ENCODE results near the gene TTN.

The TTN gene

GRCh38 chr2:178542569-178542968 lies 264.7 kb downstream of the TTN start:
- Mint-ChIP-seq H3K4me1 (no peaks in the 10 kb centered on the region), H3K27me3 (ENCODE audit: low read depth) (no peaks in the 10 kb centered on the region)
- TF ChIP-seq CTCF (IDR thresholded peaks at IDR 0.05; ENCODE audit: unreplicated experiment in 3 of 3) = no peak

GRCh38 chr2:178542161-178542560 lies 265.1 kb downstream of the TTN start:
- H3K27ac Mint-ChIP-seq = no peak overlapping the region
- H3K36me3 Mint-ChIP-seq (ENCODE audit: low read depth) = peaks cover 83% of the 10 kb centered on the region
- no peaks in the 10 kb centered on the region for H3K4me1 Mint-ChIP-seq
- no peak for TF ChIP-seq CTCF (IDR thresholded peaks at IDR 0.05; ENCODE audit: unreplicated experiment in 3 of 3)
- no peak overlapping the region for H3K4me3 Mint-ChIP-seq
- H3K9me3 Mint-ChIP-seq = no peaks in the 10 kb centered on the region
- H3K27me3 Mint-ChIP-seq (ENCODE audit: low read depth) = no peaks in the 10 kb centered on the region

More at GRCh38 chr2:178542569-178542968, 264.7 kb downstream of the TTN start:
- Mint-ChIP-seq H3K36me3 (ENCODE audit: low read depth) (peaks cover 84% of the 10 kb centered on the region), H3K9me3 (no peaks in the 10 kb centered on the region), H3K27ac (no peak overlapping the region), H3K4me3 (no peak overlapping the region)

DNA sequence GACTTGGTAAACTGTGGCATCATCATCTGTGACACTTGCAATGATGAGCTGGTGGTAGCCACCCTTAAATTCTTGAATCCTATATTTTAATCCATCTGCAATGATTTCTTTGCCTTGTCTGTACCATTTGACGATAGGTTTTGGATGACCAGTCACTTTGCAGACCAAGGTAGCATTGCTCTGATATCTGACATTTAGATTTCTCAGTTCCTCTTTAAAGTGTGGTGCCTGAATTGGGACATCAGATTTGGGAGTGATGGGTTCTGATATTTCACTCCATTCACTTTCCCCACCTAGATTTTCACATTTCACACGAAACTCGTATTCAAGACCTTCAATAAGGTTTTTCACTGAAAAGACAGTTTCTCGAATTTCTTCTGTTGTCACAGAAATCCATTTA lies 271.2 kb downstream of the TTN start:
- Mint-ChIP-seq H3K36me3 (ENCODE audit: low read depth) (peaks cover 91% of the 10 kb centered on the region), H3K9me3 (no peaks in the 10 kb centered on the region), H3K27me3 (ENCODE audit: low read depth) (no peaks in the 10 kb centered on the region), H3K4me3 (no peak overlapping the region), H3K4me1 (no peaks in the 10 kb centered on the region), H3K27ac (no peak overlapping the region)
- no peak for TF ChIP-seq CTCF (IDR thresholded peaks at IDR 0.05; ENCODE audit: unreplicated experiment in 3 of 3)

- Mint-ChIP-seq H3K36me3 (ENCODE audit: low read depth) (peaks cover 66% of the 10 kb centered on the region), H3K4me1 (no peaks in the 10 kb centered on the region)
- TF ChIP-seq CTCF (IDR thresholded peaks at IDR 0.05; ENCODE audit: unreplicated experiment in 3 of 3) = no peak
These were observed 276.1 kb downstream of the TTN start for GRCh38 chr2:178531168-178531567.

DNA sequence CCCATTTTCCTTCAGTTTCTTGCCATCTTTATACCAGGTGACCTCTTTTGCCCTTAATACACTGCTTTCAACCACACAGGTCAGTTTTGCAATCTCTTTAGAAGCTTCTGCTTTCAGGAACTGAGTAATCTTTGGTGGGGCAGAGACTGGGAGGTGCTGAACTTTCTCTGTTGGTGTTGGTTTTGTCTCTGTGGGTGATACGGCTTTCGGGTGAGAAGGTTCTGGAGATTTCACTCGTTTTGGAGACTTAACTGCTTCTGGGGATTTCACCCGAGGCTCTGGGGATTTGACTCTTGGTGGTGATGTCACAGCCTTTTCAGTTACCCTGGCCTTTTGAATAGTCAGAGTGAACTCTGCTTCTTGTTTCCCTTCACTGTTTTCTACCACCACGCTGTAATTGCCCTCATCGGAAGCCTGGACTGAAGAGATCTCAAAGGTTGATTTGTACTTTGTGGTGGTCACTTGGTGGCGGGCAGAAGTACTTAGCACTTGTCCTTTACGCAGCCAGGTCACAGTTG lies 276.5 kb downstream of the TTN start:
- H3K27me3 Mint-ChIP-seq (ENCODE audit: low read depth) = peaks cover 3% of the 10 kb centered on the region
- no peaks in the 10 kb centered on the region for H3K9me3 Mint-ChIP-seq
- no peak overlapping the region for H3K27ac Mint-ChIP-seq

More at GRCh38 chr2:178531168-178531567, 276.1 kb downstream of the TTN start:
- no peaks in the 10 kb centered on the region for H3K9me3 Mint-ChIP-seq
- H3K27ac Mint-ChIP-seq = no peak overlapping the region
- H3K27me3 Mint-ChIP-seq (ENCODE audit: low read depth) = peaks cover 3% of the 10 kb centered on the region
- no peak overlapping the region for H3K4me3 Mint-ChIP-seq

More for the DNA sequence above, 276.5 kb downstream of the TTN start:
- Mint-ChIP-seq H3K4me3 (no peak overlapping the region), H3K4me1 (no peaks in the 10 kb centered on the region), H3K36me3 (ENCODE audit: low read depth) (peaks cover 64% of the 10 kb centered on the region)
- no peak for TF ChIP-seq CTCF (IDR thresholded peaks at IDR 0.05; ENCODE audit: unreplicated experiment in 3 of 3)
